HG03521 (cell line): ENCODE data around the gene GLDN.

Source experiments
- ATAC-seq: cut with Tn5 transposase; IDR thresholded peaks from one replicate; pipeline ENCODE4 v1.9.1; 2021; ENCODE audit warnings: mild to moderate bottlenecking, moderate library complexity; ENCODE audit not compliant: unreplicated experiment

GLDN gene

DNA sequence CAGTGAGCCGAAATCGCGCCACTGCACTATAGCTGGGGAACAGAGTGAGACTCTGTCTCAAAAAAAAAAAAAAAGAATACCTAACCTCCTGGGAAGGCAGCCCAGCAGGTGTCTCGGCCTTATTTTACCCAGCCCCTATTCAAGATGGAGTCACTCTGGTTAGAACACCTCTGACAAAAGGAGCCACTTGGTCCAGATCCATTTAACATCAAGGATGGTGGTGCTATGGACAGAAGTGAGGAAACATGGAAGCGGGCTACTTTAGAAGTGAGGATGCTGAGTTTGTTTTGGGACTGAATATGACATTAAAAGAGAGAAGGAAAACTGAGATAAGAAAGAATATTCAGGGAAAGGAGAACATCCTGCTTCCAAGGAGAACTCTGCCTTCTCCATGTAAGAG lies 14.7 kb downstream of the GLDN start:
- no peak for ATAC-seq

GRCh38 chr15:51356983-51357382 lies 15.5 kb downstream of the GLDN start:
- no peak for ATAC-seq

GRCh38 chr15:51359981-51360380 lies 18.5 kb downstream of the GLDN start:
- ATAC-seq: no peak

- ATAC-seq: no peak
Measured at GRCh38 chr15:51363383-51363782, 21.9 kb downstream of the GLDN start.

GRCh38 chr15:51365417-51365816 lies 24.0 kb downstream of the GLDN start:
- no peak for ATAC-seq

- no peak for ATAC-seq
Measured at GRCh38 chr15:51366071-51366470, 24.6 kb downstream of the GLDN start.

DNA sequence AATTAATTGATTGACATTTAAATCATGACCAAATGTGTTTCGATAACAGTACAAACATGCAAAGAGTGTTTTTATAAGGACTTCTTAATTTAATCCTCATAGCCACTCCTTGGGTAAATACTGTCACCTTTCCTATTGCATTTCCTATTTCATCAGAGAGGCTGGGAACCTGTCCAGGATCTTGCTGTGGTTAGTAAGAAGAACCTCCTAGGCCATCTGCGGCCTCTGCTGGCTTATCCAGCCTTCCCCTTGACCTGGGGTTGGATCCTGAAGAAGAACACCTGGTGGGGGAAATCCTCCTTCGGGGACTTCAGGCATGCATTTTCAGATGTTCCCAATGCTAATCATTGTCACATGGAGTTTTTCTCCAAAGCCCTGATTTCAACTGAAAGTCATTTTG lies 25.5 kb downstream of the GLDN start:
- ATAC-seq: no peak

GRCh38 chr15:51367322-51367976 lies 26.0 kb downstream of the GLDN start:
- ATAC-seq: no peak

DNA sequence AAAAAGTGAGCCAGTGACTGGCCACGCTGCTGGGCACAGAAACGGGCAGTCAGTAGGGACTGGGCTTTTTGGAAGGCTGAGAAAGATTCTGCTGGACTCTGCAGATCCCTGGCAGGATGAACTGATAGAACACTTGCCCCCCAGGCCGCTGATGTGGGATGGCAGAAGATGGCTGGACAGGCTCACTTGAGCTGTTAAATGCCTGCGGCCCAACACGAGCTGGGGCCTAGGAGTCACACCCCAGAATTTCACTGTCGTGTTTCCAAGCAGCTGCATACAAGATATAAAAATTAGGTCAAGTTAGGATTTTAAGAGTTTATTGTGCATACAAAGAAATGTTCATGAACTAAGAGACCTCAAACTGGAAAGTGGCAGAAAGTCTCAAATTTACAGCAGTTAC lies 26.9 kb downstream of the GLDN start:
- no peak for ATAC-seq

DNA sequence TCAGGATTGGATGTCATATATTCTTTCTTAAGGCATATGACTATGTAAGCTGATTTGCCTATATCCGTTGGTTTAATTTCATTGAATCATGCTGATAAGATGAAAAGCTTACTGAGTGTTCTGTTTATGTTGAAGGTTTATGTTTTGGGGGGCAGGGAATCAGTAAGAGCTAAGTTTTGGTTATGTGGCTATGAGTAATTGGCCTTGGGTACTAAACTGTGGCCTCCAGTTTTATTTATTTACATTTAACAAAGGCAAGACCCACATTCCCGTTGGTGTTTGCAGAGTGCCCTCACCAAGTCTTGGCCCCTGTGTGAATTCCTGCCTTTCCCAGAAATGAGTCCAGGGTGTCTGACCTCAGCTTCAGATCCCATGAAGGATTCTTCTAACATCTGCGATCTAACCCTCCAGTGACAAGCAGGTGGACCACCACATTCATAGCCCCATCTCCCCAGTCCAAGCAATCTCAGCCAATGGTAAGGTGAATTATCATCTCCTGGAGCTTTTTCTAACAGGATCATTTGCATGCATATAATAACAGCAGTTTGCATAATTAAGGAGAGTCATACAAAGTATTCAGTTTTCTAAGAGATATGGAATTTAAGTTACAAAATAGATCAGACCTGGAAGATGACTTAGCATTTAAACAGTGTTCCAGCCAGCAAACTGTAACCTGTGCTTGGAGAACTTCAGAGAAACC lies 27.4 kb downstream of the GLDN start:
- no peak for ATAC-seq

- no peak for ATAC-seq
Measured at GRCh38 chr15:51369451-51369761, 28.0 kb downstream of the GLDN start.

- no peak for ATAC-seq
Measured at GRCh38 chr15:51371266-51371665, 29.8 kb downstream of the GLDN start.

DNA sequence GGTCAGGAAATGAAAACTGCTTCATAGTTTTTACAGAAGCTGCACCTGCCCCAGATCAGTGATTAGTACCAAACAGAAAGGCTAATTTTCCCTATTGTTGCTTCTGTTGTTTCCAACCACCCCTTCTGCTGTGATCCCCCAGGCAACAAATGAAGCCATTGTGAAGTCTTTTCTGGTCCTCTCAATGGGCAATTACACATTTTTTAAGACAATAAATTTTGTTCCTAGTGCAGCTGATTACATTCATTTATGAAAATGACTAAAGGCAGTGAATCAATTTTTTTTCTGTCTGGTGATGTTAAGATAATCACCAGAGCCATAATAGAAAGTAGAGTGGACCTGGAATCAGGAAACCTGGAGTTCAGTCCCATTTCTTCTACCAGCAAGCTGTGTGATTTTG lies 32.7 kb downstream of the GLDN start:
- no peak for ATAC-seq

DNA sequence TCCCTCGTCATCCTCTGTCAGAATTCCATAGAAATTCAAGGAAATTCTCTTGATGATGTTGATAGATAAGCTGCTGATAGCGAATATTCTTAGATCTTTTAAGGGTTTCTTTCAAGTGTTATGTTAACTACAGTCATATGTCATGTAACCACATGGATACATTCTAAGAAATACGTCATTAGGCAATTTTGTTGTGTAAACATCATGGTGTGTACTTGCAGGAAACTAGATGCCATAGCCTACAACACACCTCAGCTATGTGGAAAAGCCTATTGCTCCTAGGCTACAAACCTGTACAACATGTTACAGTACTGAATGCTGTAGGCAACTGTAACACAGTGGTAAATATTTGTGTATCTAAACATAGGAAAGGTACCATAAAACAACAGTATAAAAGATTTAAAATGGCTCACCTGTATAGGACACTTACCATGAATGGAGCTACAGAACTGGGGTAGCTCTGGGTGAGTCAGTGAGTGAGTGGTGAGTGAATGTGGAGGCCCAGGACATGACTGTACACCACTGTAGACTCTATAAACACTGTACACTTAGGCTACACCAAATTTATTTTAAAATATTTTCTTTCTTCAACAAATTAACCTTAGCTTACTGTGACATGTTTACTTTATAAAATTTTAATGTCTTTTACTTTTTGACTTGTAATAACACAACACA lies 34.6 kb downstream of the GLDN start:
- no peak for ATAC-seq

DNA sequence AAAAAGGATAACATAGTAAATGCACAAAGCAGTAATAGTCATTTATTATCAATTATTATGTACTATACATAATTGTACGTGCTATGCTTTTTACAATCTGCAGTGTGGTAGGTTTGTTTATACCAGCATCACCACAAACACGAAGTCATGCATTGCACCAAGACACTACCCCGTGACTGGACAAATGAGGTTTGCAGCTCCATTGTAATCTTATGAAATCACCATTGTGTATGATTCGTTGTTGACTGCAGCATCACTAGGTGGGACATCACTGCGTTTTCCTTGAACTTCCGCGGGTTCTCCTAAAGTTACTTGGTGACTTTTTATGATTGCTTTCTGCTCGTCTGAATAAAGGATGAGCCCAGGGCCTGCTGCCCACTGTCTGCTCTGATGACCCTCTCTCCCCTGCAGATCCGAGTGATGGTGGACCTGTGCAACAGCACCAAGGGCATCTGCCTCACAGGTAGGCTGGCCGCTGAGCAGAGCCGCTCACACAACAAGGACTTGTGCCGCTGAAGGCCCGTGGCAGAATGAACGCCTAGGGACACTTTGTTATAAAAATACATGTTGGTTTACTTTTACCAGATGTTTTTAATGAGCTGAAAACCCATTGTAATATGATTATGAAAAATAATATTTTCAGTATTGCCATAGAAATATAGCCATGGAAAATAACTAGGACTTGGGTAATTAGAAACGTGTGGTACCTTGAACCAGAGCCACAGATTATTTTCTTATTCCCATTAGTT lies 35.8 kb downstream of the GLDN start:
- ATAC-seq: no peak

DNA sequence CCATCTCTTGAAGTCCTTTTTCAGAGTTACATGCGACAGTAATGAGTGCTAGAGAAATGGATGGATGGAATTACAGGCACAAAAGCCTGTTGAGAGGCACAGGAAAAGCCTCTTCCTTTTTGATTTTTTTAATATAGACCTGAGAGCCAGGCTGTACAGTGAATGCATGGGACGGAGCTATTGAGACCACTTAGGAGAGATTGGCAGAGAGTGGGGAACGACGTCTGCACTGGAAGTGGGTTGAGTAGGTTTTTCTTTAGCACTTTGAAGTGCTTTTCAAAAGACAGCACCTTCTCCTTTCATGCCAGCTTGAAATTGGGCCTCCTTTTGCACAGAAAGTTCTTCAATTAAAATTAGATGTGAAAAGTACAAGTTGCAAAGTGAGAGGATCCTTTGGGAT lies 37.0 kb downstream of the GLDN start:
- no peak for ATAC-seq

- ATAC-seq: no peak
Measured at GRCh38 chr15:51379390-51379789, 37.9 kb downstream of the GLDN start.

- peak; percentile 76 for ATAC-seq
Measured at GRCh38 chr15:51380999-51381806, 39.7 kb downstream of the GLDN start.

- ATAC-seq: no peak
Measured at GRCh38 chr15:51382787-51383186, 41.3 kb downstream of the GLDN start.

- ATAC-seq: no peak
Measured at GRCh38 chr15:51386029-51386428, 44.6 kb downstream of the GLDN start.

GRCh38 chr15:51386486-51386885 lies 45.0 kb downstream of the GLDN start:
- ATAC-seq: no peak
